DMS 273 (cell line): ENCODE results near the gene COL4A2.

Experiments
- DNase-seq: peaks from one replicate; lab custom pipeline; 2025; ENCODE audit not compliant: unreplicated experiment; lab: John Stamatoyannopoulos, UW

COL4A2 gene

DNA sequence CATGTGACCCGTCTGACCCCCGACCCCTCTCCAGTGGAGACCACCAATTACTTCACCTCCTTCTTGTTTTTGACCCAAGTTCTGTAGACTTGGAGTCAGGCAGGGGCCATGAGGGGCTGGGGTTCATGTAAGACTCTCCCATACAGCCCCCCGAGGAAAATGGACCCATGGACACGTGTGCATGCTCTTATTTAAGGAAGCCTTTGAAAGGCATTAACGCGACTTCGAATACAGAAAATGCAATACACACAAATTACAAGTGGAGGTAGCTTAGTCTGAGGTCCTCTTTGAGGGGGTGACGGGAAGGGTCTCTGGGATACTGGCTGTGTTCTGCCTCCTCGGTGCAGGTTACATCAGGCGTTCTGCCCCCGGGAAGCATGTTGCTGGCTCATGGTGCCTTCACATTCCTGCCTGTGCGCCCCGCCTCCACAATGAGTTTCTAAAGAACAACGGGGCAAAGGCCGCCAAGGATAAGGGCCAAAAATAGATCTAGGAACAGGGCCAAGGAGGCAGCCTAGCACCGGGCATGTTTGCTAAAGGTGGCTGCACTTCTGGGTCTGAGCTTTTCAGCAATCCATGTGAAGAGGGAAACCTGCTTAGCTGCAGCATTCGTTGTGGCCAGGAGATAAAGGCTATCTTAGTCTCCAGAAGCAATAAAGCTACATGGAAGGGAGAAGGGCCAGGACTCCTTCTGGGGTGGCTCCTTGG lies 199.9 kb downstream of the COL4A2 start:
- peak; percentile 2 for DNase-seq

DNA sequence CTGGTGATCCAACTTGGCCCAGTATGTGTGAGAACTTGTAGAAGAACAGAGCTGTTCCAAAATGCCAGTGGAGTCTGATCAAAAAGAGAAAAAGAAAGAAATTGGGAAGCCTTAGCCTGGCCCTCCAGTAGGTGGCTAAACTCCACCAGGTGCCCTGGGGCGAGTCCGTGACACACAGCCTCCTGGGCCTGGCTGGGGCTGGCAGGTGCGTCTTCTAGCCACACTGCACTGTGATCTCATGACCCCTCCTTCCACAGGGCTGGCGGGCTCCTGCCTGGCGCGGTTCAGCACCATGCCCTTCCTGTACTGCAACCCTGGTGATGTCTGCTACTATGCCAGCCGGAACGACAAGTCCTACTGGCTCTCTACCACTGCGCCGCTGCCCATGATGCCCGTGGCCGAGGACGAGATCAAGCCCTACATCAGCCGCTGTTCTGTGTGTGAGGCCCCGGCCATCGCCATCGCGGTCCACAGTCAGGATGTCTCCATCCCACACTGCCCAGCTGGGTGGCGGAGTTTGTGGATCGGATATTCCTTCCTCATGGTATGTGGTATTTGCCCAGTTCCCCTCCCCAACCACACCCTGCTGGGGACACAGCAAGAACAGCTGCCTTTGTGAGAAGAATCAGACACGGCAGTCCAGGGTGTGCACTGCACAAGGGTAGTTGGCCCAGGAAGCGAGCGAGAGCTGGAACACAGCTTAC lies 200.7 kb downstream of the COL4A2 start:
- DNase-seq = no peak

DNA sequence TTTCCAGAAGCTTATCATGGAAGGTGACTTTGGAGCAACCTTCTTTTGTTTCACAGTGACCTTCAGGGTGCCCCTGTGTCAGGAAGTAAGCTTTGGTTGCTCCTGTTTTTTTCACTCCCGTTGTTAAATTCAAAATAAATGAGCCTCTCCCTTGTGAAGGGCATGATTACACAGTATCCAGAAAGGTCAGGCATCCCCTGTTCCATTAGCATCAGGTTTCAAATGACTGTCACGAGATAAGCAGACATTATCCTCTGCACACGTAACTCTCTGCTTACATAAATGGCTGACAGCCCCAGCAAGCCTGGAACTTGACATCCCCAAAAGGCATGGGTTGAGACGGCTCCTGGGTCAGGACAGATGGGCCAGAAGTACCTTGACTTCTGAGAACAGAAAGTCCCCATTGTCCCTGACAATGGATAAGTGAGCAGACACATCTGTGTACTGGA lies 202.4 kb downstream of the COL4A2 start:
- DNase-seq = no peak

DNA sequence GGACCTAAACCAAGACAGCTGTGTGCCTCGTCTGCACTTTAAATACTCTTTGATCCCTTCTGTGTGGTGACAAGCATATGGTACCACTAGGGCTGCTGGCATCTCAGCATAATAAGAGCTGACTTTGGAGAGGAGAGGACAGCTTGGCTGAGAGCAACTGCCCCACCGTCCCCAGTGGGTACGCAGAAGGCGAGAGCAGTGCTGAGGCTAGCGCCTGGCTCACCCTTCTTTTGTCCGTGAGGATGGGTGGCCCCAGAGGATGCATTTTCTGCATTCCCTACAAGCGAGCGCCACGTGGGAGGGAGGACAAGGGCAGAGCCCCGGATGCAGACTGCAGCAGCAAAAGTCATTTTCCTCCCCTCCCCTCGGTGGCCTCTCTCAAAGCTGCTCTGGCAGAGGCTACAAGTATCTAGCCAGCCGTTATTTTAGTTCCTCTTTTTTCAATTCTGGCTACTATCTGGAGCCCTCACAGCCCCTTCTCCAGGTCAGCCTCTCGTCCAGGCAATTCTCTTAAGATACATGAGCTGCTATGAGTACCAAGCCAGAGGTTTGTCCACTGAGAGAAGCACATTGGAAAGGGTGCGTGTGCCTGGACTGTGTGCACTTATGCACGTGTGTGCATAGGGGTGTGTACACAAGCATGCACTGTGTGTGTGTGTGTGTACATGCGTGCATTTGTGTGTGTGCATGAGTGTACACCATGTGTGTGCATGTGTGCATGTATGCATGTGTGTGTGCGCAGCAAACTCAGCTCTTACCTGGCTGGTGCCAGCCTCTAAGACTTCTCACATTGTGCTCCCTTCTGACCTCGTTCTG lies 203.1 kb downstream of the COL4A2 start:
- DNase-seq = no peak

DNA sequence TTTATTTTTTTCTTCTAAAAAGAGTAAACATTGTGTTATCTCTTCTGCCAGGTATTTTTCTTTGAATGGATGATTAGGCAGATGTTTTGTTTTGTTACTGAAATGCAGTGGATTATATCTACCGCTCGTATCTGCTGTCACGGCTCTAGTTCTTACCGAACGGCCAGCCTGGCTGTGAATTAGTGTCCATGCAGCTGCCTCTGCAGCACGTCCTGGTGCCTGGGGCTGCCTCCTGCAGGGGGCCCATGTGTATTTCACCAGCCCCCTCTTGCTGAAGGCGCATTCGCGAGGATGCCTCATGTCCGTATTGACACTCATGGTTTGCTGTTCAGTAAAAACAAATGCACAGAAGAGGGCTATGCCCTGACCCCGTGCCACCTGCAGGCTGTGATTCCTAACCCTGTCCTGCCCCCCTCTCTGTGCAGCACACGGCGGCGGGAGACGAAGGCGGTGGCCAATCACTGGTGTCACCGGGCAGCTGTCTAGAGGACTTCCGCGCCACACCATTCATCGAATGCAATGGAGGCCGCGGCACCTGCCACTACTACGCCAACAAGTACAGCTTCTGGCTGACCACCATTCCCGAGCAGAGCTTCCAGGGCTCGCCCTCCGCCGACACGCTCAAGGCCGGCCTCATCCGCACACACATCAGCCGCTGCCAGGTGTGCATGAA lies 204.6 kb downstream of the COL4A2 start:
- DNase-seq = no peak

DNA sequence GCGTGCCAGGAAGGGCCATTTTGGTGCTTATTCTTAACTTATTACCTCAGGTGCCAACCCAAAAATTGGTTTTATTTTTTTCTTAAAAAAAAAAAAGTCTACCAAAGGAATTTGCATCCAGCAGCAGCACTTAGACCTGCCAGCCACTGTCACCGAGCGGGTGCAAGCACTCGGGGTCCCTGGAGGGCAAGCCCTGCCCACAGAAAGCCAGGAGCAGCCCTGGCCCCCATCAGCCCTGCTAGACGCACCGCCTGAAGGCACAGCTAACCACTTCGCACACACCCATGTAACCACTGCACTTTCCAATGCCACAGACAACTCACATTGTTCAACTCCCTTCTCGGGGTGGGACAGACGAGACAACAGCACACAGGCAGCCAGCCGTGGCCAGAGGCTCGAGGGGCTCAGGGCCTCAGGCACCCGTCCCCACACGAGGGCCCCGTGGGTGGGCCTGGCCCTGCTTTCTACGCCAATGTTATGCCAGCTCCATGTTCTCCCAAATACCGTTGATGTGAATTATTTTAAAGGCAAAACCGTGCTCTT lies 205.2 kb downstream of the COL4A2 start:
- DNase-seq = no peak

DNA sequence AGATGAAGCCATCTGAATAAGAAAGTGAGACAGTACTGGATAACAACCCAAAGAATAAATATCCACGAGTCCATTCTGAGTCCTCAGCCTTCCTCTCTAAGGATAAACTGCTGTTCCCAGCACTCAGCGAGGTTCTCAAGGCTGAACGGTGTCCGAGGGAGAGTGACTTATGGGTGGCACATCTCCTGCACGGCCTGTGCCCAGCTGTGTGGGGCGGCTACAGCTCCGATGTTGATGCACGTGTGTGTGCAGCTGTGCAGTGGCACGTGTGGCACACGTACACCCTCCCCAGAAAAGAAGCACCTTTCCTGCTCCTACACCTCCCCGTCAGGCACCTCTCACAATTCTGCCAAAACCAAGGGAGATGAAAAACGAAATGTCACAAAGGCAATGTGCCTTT lies 209.4 kb downstream of the COL4A2 start:
- DNase-seq = no peak

DNA sequence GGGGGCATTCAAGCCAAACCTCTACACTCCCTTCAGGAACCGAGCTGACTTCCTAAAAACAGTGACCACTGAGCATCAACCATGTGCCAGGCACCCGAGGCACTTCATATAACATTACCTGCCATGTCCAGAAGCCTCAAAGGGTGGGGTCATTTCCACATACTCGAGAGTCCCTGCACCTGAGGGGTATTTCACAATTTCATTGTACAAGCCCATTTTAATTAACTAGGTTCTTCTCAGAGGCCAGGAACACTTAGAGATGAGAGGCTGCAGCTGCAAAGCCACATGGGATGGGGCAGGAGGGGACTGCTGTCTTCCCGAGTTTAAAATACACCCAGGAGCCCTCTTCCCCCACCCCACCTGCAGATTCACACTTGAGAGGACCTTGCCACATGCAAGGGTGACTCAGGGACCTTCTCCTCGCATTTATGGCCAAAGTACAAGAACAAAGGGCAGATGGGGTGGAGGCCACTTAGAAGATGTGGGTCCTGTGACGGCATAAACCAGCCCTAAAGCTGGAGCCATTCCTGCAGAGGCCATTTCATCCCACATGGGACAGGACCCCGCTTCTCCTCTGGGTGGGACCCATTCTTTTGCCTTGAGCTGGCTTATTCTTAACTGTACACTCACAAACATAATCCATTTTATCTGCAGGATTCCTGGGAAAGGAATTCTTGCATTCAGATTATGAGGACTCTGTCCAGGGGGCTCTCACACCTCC lies 210.6 kb downstream of the COL4A2 start:
- DNase-seq = no peak

DNA sequence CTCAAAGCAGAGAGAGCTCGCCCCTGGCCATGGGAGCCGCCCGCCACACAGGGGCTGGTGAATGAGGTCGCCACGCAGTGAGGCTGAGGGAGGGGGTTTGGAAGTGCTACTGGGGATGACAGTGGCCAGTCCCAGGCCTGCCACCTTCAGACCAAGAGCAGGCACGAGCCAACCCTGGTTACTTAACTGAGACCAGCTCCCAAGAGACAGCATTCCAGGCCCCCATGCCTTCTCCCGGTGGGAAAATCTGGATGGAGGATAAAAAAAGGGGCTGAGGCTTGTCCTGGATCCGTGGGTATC lies 211.1 kb downstream of the COL4A2 start:
- DNase-seq = no peak

DNA sequence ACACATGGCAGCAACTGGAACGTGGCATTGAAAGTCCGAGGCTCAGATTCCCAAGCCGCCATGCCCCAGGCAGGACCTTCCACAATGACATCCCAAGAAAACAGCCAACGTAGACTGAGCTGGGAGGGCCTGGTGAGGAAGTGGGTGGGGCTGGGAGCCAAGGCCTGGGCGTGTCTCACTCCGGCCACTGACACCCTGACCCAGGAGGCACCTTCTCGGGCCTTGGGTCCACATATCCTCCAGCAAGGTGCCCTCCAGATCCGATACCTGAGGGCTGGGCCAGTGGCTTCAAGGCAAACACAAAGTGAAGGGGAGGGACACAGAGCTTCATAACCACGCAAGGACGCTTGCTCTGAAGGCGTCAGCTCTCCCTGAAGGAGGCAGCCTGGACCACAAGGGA lies 211.5 kb downstream of the COL4A2 start:
- no peak for DNase-seq

DNA sequence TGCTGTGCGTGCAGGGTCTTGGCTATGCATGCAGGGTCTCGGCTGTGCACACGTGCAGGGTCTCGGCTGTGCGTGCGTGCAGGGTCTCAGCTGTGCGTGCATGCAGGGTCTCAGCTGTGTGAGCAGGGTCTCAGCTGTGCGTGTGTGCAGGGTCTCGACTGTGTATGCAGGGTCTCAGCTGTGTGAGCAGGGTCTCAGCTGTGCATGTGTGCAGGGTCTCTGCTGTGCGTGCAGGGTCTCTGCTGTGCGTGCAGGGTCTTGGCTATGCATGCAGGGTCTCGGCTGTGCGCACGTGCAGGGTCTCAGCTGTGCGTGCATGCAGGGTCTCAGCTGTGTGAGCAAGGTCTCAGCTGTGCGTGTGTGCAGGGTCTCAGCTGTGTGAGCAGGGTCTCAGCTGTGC lies 212.0 kb downstream of the COL4A2 start:
- no peak for DNase-seq

DNA sequence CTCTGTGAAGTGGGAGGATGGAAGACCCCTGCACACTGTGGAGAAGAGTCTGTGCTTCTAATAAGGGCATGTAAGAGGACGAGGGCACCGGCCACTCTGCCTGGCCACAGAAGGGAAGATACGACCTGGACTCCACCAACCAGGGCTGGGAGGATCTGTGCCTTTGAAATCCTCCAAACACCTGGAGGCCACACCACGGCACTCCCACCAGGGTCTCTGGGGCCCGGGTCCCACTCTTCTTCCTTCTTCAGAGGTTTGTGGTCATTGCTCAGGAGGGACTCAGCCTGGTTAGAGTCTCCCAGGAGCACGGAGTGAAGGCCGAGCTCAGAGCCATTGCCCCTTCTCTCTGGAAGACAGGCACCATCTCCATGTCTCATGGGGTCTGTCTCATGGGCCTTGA lies 212.4 kb downstream of the COL4A2 start:
- DNase-seq = no peak

DNA sequence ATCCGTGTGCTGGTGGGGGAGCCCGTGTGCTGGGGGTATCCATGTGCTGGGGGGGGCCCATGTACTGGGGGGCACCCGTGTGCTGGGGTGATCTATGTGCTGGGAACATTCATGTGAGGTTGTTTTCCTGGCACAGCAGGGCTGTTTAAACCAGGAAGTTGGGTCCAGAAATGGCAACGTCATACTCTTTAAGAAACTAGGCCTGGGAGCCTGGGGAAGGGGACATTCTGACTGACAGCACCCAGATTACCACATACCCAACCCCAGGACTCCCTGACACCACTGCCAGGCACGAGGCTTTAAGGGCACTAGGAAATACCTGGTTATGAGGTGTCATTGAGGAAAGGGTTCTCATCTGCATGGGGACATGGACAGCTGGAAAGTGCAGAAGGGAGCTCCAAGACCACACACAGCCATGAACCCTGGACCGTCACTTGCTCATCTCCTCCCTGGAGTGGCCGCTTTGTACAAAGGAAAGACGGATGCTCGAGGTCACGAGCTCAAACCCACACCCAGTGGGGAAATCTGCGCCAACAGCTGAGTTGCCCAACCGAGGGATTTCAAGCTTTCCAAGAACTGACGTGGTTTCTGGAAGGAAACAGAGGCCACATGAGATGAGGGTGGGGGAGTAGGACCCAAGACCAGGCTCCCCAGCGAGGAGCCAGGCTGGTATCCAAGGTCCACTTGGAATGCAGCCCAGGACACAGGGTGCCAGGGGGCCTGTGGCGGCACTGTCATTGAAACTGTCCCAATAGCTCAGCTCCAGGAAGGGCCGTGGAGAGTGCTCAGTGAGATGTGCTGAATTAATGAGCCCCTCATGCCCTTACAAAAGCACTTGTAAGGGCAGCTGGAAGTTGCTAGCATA lies 213.6 kb downstream of the COL4A2 start:
- DNase-seq = peak; percentile 20

DNA sequence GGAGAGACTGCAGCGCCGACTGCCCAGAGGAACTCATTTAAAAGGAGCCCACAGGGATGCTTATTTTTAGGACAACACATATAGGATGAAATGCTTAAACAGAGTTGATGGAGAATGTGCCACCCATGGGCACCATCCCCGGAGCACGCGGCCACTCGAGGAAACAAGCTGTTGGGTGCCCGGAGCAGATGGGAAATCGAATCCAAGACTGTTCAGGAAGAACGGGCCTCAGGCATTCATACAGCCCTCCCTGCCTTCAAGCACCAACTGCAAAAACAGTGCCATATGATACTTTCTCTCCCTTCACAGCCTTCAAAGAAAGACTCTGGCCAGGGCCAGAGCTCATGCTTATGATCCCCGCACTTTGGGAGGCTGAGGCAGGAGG lies 214.2 kb downstream of the COL4A2 start:
- DNase-seq = peak; percentile 20

DNA sequence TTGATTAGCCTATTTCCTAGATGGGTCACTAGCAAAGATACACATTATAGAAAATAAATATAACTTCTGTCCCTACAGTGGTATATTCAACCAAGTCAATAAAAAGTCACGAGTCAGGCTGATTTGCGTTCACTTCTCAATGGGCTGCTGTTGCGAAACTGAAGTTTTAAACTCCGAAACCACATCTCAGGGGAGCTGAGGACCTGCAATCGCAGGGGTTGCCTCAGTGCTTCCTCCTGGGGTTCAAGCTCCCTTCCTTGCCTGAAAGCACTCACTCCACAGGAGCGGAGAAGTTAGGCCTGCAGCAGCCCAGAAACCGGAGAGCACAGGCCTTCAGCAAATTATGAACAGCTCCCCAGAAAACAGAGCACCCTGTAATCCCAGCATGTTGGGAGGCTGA lies 214.9 kb downstream of the COL4A2 start:
- no peak for DNase-seq

DNA sequence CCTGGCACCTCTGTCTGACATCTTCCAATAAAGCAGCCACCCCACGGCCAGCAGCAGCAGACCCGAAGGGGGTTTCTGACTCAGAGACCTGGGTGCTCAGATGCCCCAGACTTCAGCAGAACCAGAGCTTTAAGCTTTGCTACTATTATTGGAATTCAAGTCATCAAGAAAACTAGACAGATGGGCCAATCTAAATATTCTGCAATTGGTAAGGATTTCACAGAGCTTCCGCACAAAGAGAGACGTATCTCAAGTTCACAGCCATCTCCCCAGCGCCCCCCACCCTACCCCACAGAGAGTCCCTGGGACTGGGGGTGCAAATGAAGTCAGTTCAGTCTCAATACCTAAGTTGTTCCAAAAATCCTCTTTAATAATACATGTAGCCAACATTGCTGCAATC lies 215.6 kb downstream of the COL4A2 start:
- DNase-seq = no peak

DNA sequence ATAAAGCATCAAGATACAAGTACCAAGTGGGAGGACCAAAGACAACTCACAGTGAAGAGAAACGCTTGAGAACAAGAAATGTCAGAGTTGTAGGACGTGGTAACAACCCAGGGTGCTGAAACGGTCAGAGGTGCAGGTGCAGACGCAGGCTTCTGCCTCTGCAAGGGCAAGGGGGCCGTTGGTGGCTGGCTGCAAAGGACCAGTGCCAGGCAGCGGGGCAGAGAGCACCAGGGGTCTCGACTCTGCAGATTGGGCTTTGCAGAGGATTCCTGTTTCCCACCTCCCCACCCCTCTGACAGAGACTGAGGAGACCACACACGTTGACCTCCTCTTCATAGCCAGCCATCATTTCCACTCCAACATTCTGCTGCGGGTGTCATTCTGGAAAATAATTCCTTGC lies 216.1 kb downstream of the COL4A2 start:
- DNase-seq = no peak

DNA sequence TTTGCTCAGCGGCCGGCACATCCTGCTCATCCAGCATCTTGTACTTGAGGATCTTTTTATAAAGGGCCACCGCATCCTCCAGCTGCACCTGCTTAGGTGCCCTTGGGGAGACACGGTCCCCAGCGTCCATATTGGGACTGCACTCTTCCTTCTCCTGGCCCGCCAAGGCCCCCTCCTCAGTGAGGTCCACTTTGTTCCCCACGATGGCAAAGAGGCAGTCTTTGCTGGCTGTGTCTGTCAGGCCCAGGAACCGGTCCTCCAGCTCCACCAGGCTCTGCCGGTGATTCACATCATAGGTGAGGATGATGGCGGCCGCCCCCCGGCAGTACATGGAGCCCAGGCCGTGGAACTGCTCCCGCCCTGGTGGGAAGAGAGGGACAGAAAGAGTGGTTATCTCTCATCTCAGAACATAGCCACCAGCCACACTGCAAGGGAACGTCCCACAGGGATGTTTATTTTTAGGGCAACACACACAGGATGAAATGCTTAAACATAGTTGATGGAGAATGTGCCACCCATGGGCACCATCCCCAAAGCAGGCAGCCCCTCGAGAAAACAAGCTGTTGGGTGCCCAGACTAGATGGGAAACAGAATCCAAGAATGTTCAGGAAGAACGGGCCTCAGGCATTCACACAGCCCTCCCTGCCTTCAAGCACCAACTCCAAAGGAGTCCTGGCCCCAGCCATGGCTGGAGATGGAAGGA lies 216.9 kb downstream of the COL4A2 start:
- DNase-seq = no peak
